ENCODE data around the gene SHPK.

Gene SHPK

GRCh38 chr17:3621146-3621720 is 14.8 kb downstream of the SHPK start:
- 95% methylated on average over 8 of the region's 8 CpGs for WGBS
- Histone ChIP-seq H3K4me1 (ENCODE audit: insufficient read depth, low read length) (no peaks in the 10 kb centered on the region), H3K36me3 (ENCODE audit: insufficient read depth, low read length) (peaks cover 80% of the 10 kb centered on the region), H3K9me3 (ENCODE audit: insufficient read depth, low read depth, low read length) (no peaks in the 10 kb centered on the region), H3K27ac (ENCODE audit: low read depth, low read length) (no peak overlapping the region), H3K9ac (ENCODE audit: low read depth, low read length) (no peak overlapping the region), H3K27me3 (ENCODE audit: insufficient read depth, low read length) (no peaks in the 10 kb centered on the region), H3K4me3 (ENCODE audit: low read length) (no peak overlapping the region)

GRCh38 chr17:3615160-3615870 is 20.7 kb downstream of the SHPK start:
- Histone ChIP-seq H3K4me1 (ENCODE audit: insufficient read depth, low read length) (no peaks in the 10 kb centered on the region), H3K4me3 (ENCODE audit: low read length) (no peak overlapping the region), H3K9me3 (ENCODE audit: insufficient read depth, low read depth, low read length) (no peaks in the 10 kb centered on the region), H3K27ac (ENCODE audit: low read depth, low read length) (no peak overlapping the region), H3K9ac (ENCODE audit: low read depth, low read length) (no peak overlapping the region), H3K36me3 (ENCODE audit: insufficient read depth, low read length) (peaks cover 82% of the 10 kb centered on the region), H3K27me3 (ENCODE audit: insufficient read depth, low read length) (no peaks in the 10 kb centered on the region)
- WGBS: 96% methylated on average over 18 of the region's 18 CpGs

DNA sequence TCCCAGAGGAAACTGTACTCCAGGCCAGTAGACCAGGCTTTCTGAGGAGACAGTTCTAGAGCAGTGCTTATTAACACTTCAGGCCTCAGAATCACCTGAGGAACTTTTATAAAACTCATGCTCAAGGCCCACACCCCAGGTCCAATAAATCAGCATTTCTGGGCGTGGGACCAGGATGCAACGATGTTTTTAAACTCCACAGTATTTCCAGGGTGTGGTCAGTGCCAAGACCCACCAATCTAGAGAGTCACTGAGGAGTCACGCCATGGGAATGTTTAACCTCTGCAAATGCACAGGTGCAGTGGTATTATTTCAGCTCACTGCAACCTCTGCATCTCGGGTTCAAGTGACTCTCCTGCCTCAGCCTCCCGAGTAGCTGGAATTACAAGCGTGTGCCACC is 22.9 kb downstream of the SHPK start:
- H3K36me3 ChIP-seq (ENCODE audit: insufficient read depth, low read length): peaks cover 85% of the 10 kb centered on the region
- H3K9ac ChIP-seq (ENCODE audit: low read depth, low read length): no peak overlapping the region
- H3K4me3 ChIP-seq (ENCODE audit: low read length): no peak overlapping the region
- no peaks in the 10 kb centered on the region for H3K27me3 ChIP-seq (ENCODE audit: insufficient read depth, low read length)
- H3K4me1 ChIP-seq (ENCODE audit: insufficient read depth, low read length): no peaks in the 10 kb centered on the region
- H3K9me3 ChIP-seq (ENCODE audit: insufficient read depth, low read depth, low read length): no peaks in the 10 kb centered on the region
- no peak overlapping the region for H3K27ac ChIP-seq (ENCODE audit: low read depth, low read length)
- WGBS: 94% methylated on average over 6 of the region's 6 CpGs

DNA sequence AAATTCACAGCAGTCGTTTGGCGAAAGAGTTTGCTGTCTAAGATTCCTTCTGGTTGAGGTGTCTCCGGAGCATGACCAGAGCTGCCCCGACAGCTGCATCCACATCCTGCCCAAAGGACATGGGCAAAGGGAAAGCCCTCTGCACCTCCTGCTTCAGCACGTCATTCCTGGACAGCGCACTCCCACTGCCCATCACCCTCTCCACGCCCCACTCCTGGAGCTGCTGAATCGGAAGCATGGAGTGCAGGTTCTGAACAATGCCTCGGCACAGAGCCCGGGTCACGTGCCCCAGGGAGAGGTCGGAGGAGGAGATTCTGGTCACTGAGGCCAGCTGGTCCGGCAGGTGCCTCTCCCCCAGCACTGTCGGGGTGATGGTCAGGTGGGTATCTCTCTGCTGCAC is 25.5 kb downstream of the SHPK start:
- Histone ChIP-seq H3K27me3 (ENCODE audit: insufficient read depth, low read length) (no peaks in the 10 kb centered on the region), H3K4me3 (ENCODE audit: low read length) (no peak overlapping the region), H3K9ac (ENCODE audit: low read depth, low read length) (no peak overlapping the region), H3K4me1 (ENCODE audit: insufficient read depth, low read length) (no peaks in the 10 kb centered on the region), H3K36me3 (ENCODE audit: insufficient read depth, low read length) (peaks cover 83% of the 10 kb centered on the region), H3K9me3 (ENCODE audit: insufficient read depth, low read depth, low read length) (no peaks in the 10 kb centered on the region), H3K27ac (ENCODE audit: low read depth, low read length) (no peak overlapping the region)
- WGBS: 95% methylated on average over 14 of the region's 14 CpGs

GRCh38 chr17:3609689-3610088 is 26.4 kb downstream of the SHPK start:
- no peaks in the 10 kb centered on the region for H3K27me3 ChIP-seq (ENCODE audit: insufficient read depth, low read length)
- H3K9me3 ChIP-seq (ENCODE audit: insufficient read depth, low read depth, low read length): no peaks in the 10 kb centered on the region
- no peak overlapping the region for H3K4me3 ChIP-seq (ENCODE audit: low read length)
- peaks cover 76% of the 10 kb centered on the region for H3K36me3 ChIP-seq (ENCODE audit: insufficient read depth, low read length)
- no peaks in the 10 kb centered on the region for H3K4me1 ChIP-seq (ENCODE audit: insufficient read depth, low read length)
- H3K27ac ChIP-seq (ENCODE audit: low read depth, low read length): no peak overlapping the region
- H3K9ac ChIP-seq (ENCODE audit: low read depth, low read length): no peak overlapping the region
- 92% methylated on average over 10 of the region's 10 CpGs for WGBS

GRCh38 chr17:3603870-3604259 is 32.2 kb downstream of the SHPK start:
- WGBS: 94% methylated on average over 4 of the region's 4 CpGs

GRCh38 chr17:3603119-3603869 is 32.8 kb downstream of the SHPK start:
- Histone ChIP-seq H3K9me3 (ENCODE audit: insufficient read depth, low read depth, low read length) (no peaks in the 10 kb centered on the region), H3K4me1 (ENCODE audit: insufficient read depth, low read length) (no peaks in the 10 kb centered on the region), H3K9ac (ENCODE audit: low read depth, low read length) (no peak overlapping the region), H3K36me3 (ENCODE audit: insufficient read depth, low read length) (peaks cover 24% of the 10 kb centered on the region), H3K4me3 (ENCODE audit: low read length) (no peak overlapping the region), H3K27me3 (ENCODE audit: insufficient read depth, low read length) (no peaks in the 10 kb centered on the region), H3K27ac (ENCODE audit: low read depth, low read length) (no peak overlapping the region)
- 97% methylated on average over 16 of the region's 17 CpGs for WGBS

More at GRCh38 chr17:3603870-3604259, 32.2 kb downstream of the SHPK start:
- H3K4me1 ChIP-seq (ENCODE audit: insufficient read depth, low read length): no peaks in the 10 kb centered on the region
- H3K36me3 ChIP-seq (ENCODE audit: insufficient read depth, low read length): peaks cover 30% of the 10 kb centered on the region
- no peak overlapping the region for H3K4me3 ChIP-seq (ENCODE audit: low read length)
- H3K27ac ChIP-seq (ENCODE audit: low read depth, low read length): no peak overlapping the region
- no peaks in the 10 kb centered on the region for H3K9me3 ChIP-seq (ENCODE audit: insufficient read depth, low read depth, low read length)
- no peak overlapping the region for H3K9ac ChIP-seq (ENCODE audit: low read depth, low read length)
- H3K27me3 ChIP-seq (ENCODE audit: insufficient read depth, low read length): no peaks in the 10 kb centered on the region

- Histone ChIP-seq H3K4me3 (ENCODE audit: low read length) (no peak overlapping the region), H3K36me3 (ENCODE audit: insufficient read depth, low read length) (peaks cover 17% of the 10 kb centered on the region), H3K4me1 (ENCODE audit: insufficient read depth, low read length) (no peaks in the 10 kb centered on the region), H3K9me3 (ENCODE audit: insufficient read depth, low read depth, low read length) (no peaks in the 10 kb centered on the region), H3K27ac (ENCODE audit: low read depth, low read length) (no peak overlapping the region), H3K27me3 (ENCODE audit: insufficient read depth, low read length) (no peaks in the 10 kb centered on the region), H3K9ac (ENCODE audit: low read depth, low read length) (no peak overlapping the region)
- 72% methylated on average over 16 of the region's 16 CpGs for WGBS
These were observed 33.6 kb downstream of the SHPK start for GRCh38 chr17:3602499-3602898.

DNA sequence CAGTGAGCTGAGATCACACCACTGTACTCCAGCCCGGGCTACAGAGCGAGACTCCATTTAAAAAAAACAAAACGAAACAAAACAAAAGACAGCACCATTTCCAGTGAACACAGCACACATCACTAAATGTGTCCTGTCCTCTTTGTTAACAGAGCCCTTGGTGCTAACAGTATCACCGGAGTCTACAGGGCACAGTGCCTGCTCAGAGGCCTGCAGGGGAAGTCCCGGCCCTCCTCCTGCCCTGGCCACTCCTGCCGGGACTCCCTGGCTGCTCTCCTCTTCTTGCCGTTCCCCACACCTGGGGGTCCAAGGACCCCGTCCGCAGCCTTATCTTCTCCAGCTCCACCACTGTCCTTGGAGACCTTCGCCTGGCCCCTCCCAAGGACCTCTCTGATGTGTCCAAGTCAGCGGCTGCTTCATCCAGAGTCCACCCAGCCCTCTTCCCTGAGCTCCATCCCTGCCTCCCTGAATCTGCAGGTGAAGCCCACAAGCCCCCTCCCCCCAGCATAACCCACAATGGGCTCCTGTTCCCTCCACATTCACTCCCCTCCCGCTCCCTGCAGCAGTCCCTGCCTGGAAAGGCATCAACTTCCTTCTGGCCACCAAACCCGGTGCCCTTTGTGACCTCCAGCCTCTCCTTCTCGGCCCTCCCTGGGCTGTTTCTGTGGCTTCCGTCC is 35.4 kb downstream of the SHPK start:
- 89% methylated on average over 15 of the region's 15 CpGs for WGBS
- no peaks in the 10 kb centered on the region for H3K9me3 ChIP-seq (ENCODE audit: insufficient read depth, low read depth, low read length)
- H3K4me1 ChIP-seq (ENCODE audit: insufficient read depth, low read length): no peaks in the 10 kb centered on the region
- H3K27me3 ChIP-seq (ENCODE audit: insufficient read depth, low read length): no peaks in the 10 kb centered on the region
- peaks cover 3% of the 10 kb centered on the region; the same call in 1 of the 2 replicates for H3K36me3 ChIP-seq (ENCODE audit: insufficient read depth, low read length)
- H3K4me3 ChIP-seq (ENCODE audit: low read length): no peak overlapping the region
- no peak overlapping the region for H3K9ac ChIP-seq (ENCODE audit: low read depth, low read length)
- no peak overlapping the region for H3K27ac ChIP-seq (ENCODE audit: low read depth, low read length)

- Histone ChIP-seq H3K36me3 (ENCODE audit: insufficient read depth, low read length) (no peaks in the 10 kb centered on the region), H3K4me3 (ENCODE audit: low read length) (no peak overlapping the region), H3K27me3 (ENCODE audit: insufficient read depth, low read length) (no peaks in the 10 kb centered on the region), H3K27ac (ENCODE audit: low read depth, low read length) (no peak overlapping the region), H3K4me1 (ENCODE audit: insufficient read depth, low read length) (no peaks in the 10 kb centered on the region), H3K9me3 (ENCODE audit: insufficient read depth, low read depth, low read length) (no peaks in the 10 kb centered on the region), H3K9ac (ENCODE audit: low read depth, low read length) (no peak overlapping the region)
- WGBS: 87% methylated on average over 13 of the region's 13 CpGs
These were observed 38.0 kb downstream of the SHPK start for GRCh38 chr17:3598078-3598477.
